OCI-LY7 (cell line): ENCODE data around the gene MAP3K20.

Experiments
- CTCF ChIP-seq: fragments of 200-600 bp; sonication (generic); conservative IDR thresholded peaks from 2 replicates; pipeline ENCODE4 v1.5.1; 2014; ENCODE audit warnings: mild to moderate bottlenecking, antibody characterized with exemption, low read length, moderate library complexity, mixed read lengths
- EZH2phosphoT487 ChIP-seq: fragments of 200-600 bp; sonication (generic); IDR thresholded peaks from 2 replicates; pipeline ENCODE4 v1.6.1; 2018; ENCODE audit warnings: low read depth, borderline replicate concordance, mild to moderate bottlenecking, mixed run types, antibody characterized with exemption, low read length, moderate library complexity, mixed read lengths

DNA sequence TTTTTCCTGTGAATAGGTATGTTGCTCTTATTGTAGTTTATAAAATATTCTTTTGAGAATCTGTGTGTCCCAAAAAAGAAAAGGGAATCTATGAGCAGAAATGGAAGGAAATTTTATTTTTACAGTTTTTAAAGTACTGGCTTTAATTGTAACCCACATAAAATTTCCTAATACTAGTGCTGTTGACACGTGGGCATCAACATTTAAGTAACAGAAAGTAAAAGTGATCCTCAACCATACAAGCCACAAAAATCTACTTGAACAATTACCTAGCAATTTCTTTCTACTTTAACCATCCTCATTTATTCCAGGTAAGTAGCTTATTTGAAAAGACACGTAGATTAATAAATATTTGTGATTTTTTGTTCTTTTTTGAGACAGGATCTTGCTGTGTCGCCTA, 62.0 kb downstream of the MAP3K20 start:
- TF ChIP-seq EZH2phosphoT487: no peak
- TF ChIP-seq CTCF: no peak
